Activated CD8-positive, alpha-beta T cell treated with anti-CD3 and anti-CD28 coated beads, Interleukin-2, amount 10 ng/mL, durations not matched to agents 7 days and 5 days (primary cell): ENCODE results near the gene RMRP. TPM values are rescaled to one million over a fixed set of nuclear protein-coding genes. Genes with fewer than 3 reads are reported as not detected.
A peak's percentile ranks its signal among the peaks of the same experiment; 100 is the strongest.
"Not testable (repeated sequence)": the region's sequence is repeated elsewhere in the genome, so short reads cannot be mapped to it uniquely, and the experiment has no call there.

ENCODE experiments used
- ATAC-seq: fragments of 150-1000 bp; cut with Tn5 transposase; one replicate; pipeline ENCODE4 v1.10.0; 2021; ENCODE audit warnings: moderate library complexity
- CTCF ChIA-PET: fragments of 350-600 bp; sonication (Branson Sonifier 250); formaldehyde crosslinking; loops from one replicate; lab custom pipeline; 2021; ENCODE audit warnings: antibody characterized with exemption; lab: Charles Lee
- POLR2A ChIA-PET: fragments of 350-600 bp; sonication (Branson Sonifier 250); formaldehyde crosslinking; loops from one replicate; lab custom pipeline; 2021; ENCODE audit warnings: antibody characterized with exemption; lab: Charles Lee
- DNase-seq: peaks from one replicate; pipeline ENCODE4 v3.0.0-alpha.2; 2020
- H3K27ac Mint-ChIP-seq: one replicate; pipeline ENCODE4 v1.8.0; 2021; ENCODE audit warnings: mild to moderate bottlenecking, mixed read lengths
- H3K27me3 Mint-ChIP-seq: one replicate; pipeline ENCODE4 v1.8.0; 2021; ENCODE audit warnings: low read depth, mixed read lengths
- H3K36me3 Mint-ChIP-seq: one replicate; pipeline ENCODE4 v1.8.0; 2021; ENCODE audit warnings: low read depth, mixed read lengths
- H3K4me1 Mint-ChIP-seq: one replicate; pipeline ENCODE4 v1.8.0; 2021; ENCODE audit warnings: low read depth, mixed read lengths
- H3K4me3 Mint-ChIP-seq: one replicate; pipeline ENCODE4 v1.8.0; 2021; ENCODE audit warnings: mild to moderate bottlenecking, mixed read lengths
- H3K9me3 Mint-ChIP-seq: one replicate; pipeline ENCODE4 v1.8.0; 2022; ENCODE audit warnings: mixed read lengths; ENCODE audit not compliant: insufficient read depth
- total RNA-seq, 2 experiments: library from RNA; stranded (reverse); gene quantifications; one replicate each; pipeline ENCODE4 v1.2.3, GENCODE V29; 2021

The RMRP gene
- total RNA-seq, 2 experiments from 2014 or later, result 7,126 to 12,592 TPM

DNA sequence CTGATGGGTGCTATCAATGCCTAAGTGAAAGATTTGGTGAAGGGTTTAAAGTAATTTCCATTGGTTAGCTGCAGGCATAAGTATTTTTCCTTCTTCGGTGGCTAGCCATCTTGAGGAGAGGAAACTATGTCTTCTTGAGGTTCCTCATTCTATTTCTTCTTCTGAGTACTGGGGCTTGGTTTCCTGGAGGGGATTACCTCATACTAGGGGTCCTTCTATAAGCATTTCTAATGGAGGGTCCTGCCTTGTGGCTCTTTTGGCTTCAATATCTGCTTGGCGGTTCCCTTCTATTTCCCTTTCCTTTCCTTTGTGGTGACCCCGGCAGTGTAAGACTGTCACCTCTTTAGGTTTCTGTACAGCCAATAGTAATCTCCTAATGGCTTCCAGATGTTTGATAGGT lies 16.3 kb downstream of the RMRP start:
- H3K4me1 Mint-ChIP-seq, result peaks cover 78% of the 10 kb centered on the region
- H3K27me3 Mint-ChIP-seq, DNase-seq, H3K4me3 Mint-ChIP-seq, ATAC-seq, POLR2A ChIA-PET, H3K9me3 Mint-ChIP-seq: not testable (repeated sequence)
- CTCF ChIA-PET, result interaction anchor here (2.6 to 4.1 kb wide), 3 partner anchors 16 to 38 kb away, joined by 9 to 37 read pairs (median 22); partner anchors contain the start of genes CCDC107 and RMRP
- H3K36me3 Mint-ChIP-seq, result peaks cover 52% of the 10 kb centered on the region
- peak overlapping the region; percentile 63 for H3K27ac Mint-ChIP-seq

DNA sequence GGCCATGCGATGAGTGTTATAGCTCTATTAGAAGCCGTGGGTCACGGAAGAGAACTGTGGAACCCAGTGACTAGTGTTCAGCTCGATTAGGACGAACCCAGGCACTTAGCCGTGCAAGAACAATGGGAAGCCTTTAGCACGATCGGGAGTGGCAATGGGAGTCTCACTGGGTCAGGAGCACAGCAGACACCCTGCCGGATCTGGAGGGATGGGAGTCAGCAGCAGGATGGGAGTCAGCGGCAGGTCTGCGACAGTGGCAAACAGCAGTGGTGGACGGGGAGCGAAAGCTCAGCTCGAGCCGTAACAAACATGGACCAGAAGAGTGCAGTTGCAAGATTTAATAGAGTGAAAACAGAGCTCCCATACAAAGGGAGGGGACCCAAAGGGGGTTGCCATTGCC lies 17.4 kb downstream of the RMRP start:
- DNase-seq, H3K9me3 Mint-ChIP-seq, H3K4me3 Mint-ChIP-seq, ATAC-seq, H3K27me3 Mint-ChIP-seq: not testable (repeated sequence)
- peak overlapping the region; percentile 76 for H3K27ac Mint-ChIP-seq
- peaks cover 47% of the 10 kb centered on the region for H3K36me3 Mint-ChIP-seq
- POLR2A ChIA-PET, result interaction anchor here (0.7 to 2.3 kb wide), 5 partner anchors 9 to 92 kb away, joined by 3 to 9 read pairs (median 7); partner anchors contain the start of genes CCDC107, CREB3, RMRP and SIT1
- CTCF ChIA-PET, result interaction anchor here (1.4 to 4.1 kb wide), 7 partner anchors 7 to 37 kb away, joined by 8 to 37 read pairs (median 15); partner anchors contain the start of genes CCDC107 and RMRP
- peaks cover 83% of the 10 kb centered on the region for H3K4me1 Mint-ChIP-seq

DNA sequence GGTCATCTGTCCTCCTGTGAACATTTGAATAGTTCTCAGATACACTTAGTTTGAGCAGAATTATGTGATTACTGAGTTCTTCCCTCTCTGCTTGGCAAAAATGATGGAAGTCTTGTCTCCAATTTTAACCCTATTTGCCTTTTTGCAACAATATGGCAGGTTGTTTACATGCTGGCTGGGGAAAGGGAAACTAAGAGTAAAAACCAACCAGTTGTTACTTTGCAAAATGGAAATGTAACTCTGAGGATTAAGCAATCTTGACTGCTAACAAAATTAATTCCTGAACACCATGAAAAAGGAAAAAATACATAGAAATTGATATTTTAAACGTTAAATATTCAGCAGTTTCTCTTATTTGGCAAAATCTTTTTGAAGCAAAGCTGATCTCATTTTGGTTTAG lies 18.2 kb downstream of the RMRP start:
- Mint-ChIP-seq H3K36me3 (peaks cover 46% of the 10 kb centered on the region), H3K27me3 (no peaks in the 10 kb centered on the region), H3K9me3 (no peaks in the 10 kb centered on the region), H3K4me3 (peak overlapping the region; percentile 43), H3K27ac (peak overlapping the region; percentile 91), H3K4me1 (peaks cover 77% of the 10 kb centered on the region)
- CTCF ChIA-PET, result interaction anchor here (0.6 to 4.1 kb wide), 10 partner anchors 8 to 57 kb away, joined by 3 to 37 read pairs (median 10); partner anchors contain the start of genes ARHGEF39, CCDC107 and RMRP
- ATAC-seq, result no peak
- DNase-seq, result no peak
- POLR2A ChIA-PET, result interaction anchor here (0.7 to 2.3 kb wide), 10 partner anchors 8 to 93 kb away, joined by 3 to 11 read pairs (median 6); partner anchors contain the start of genes ARHGEF39, CCDC107, CREB3 and RMRP

DNA sequence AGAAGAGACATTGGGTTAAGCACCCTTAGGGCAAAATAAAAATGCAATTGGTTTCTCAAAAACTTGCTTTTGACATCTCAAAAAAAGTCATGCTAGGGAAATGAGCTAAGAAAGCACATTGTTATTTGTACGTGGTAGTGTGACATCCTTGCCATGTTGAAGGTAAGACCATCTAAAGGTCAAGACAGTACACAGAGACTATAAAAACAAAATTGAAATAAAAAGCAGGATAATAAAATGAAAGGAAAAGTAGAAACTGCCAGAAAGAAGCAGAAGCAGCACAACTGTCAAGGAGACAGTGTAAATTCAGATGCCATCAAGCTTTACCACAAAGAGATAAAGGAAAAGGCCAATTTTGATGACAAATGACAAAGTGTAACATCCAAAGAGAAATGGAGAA lies 18.6 kb downstream of the RMRP start:
- CTCF ChIA-PET, result interaction anchor here (0.6 to 4.1 kb wide), 10 partner anchors 9 to 57 kb away, joined by 3 to 37 read pairs (median 10); partner anchors contain the start of genes ARHGEF39, CCDC107 and RMRP
- not testable (repeated sequence) for H3K27me3 Mint-ChIP-seq, H3K9me3 Mint-ChIP-seq, DNase-seq
- Mint-ChIP-seq H3K36me3 (peaks cover 42% of the 10 kb centered on the region), H3K4me1 (peaks cover 73% of the 10 kb centered on the region), H3K4me3 (peak overlapping the region; percentile 43), H3K27ac (peak overlapping the region; percentile 91)
- POLR2A ChIA-PET, result interaction anchor here (0.7 to 2.3 kb wide), 9 partner anchors 8 to 93 kb away, joined by 3 to 11 read pairs (median 7); partner anchors contain the start of genes ARHGEF39, CCDC107, CREB3 and RMRP
- ATAC-seq, result peak; percentile 64

DNA sequence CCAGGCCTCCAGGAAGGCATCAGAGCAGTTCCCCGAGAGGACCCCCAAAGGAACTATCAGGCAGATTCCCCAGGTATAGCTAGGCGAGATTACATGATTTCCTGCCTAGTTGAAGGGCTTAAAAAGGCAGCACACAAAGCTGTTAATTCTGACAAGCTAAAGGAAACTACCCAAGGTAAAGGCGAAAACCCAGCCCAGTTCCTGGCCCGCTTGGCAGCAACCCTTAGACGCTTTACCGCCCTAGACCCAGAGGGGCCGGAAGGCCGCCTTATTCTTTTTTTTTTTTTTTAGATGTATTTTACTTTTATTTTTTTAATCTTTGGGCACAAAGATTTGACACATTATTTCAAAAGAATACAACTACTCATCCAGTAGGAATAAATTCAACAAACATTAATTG lies 19.1 kb downstream of the RMRP start:
- peak; percentile 64 for DNase-seq
- CTCF ChIA-PET, result interaction anchor here (0.9 to 4.1 kb wide), 10 partner anchors 9 to 58 kb away, joined by 4 to 37 read pairs (median 10); partner anchors contain the start of genes ARHGEF39, CCDC107 and RMRP

DNA sequence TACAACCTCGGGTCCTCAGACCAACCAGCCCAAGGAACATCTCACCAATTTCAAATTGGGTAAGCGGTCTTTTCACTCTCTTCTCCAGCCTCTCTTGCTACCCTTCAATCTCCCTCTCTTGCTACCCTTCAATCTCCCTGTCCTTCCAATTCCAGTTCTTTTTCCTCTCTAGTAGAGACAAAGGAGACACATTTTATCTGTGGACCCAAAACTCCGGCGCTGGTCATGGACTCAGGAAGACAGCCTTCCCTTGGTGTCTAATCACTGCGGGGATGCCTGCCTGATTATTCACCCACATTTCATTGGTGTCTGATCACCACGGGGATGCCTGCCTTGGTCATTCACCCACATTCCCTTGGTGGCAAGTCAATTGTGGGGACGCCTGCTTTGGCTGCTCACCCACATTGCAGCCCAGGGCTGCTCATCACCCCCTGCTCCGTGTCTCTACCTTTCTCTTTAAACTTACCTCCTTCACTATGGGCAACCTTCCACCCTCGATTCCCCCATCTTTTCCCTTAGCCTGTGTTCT lies 20.3 kb downstream of the RMRP start:
- Mint-ChIP-seq H3K4me1 (peaks cover 65% of the 10 kb centered on the region), H3K27ac (peak overlapping the region; percentile 85), H3K36me3 (peaks cover 30% of the 10 kb centered on the region)
- not testable (repeated sequence) for H3K9me3 Mint-ChIP-seq, H3K4me3 Mint-ChIP-seq, DNase-seq, H3K27me3 Mint-ChIP-seq, ATAC-seq
- ChIA-PET CTCF (interaction anchor here (2.9 to 3.9 kb wide), 3 partner anchors 10 to 25 kb away, joined by 15 to 37 read pairs (median 21); no protein-coding TSS in a partner anchor), POLR2A (interaction anchor here (1.0 kb wide), 1 partner anchor 20 kb away, joined by 5 read pairs; no protein-coding TSS in a partner anchor)

More for the DNA sequence above, 19.1 kb downstream of the RMRP start:
- not testable (repeated sequence) for H3K27me3 Mint-ChIP-seq, H3K9me3 Mint-ChIP-seq
- Mint-ChIP-seq H3K27ac (peak overlapping the region; percentile 91), H3K4me3 (peak overlapping the region; percentile 34), H3K36me3 (peaks cover 41% of the 10 kb centered on the region), H3K4me1 (peaks cover 72% of the 10 kb centered on the region)
- ATAC-seq, result peak; percentile 64
- POLR2A ChIA-PET, result interaction anchor here (0.6 to 2.3 kb wide), 11 partner anchors 9 to 94 kb away, joined by 3 to 11 read pairs (median 6); partner anchors contain the start of genes ARHGEF39, CCDC107, CREB3 and RMRP

DNA sequence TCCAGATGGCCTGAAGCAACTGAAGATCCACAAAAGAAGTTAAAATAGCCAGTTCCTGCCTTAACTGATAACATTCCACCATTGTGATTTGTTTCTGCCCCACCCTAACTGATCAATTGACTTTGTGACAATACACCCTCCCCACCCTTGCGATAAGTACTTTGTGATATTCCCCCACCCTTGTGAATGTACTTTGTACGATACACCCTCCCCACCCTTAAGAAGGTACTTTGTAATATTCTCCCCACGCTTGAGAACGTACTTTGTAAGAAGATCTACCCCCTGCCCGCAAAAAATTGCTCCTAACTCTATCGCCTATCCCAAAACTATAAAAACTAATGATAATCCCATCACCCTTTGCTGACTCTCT lies 21.0 kb downstream of the RMRP start:
- ATAC-seq, H3K9me3 Mint-ChIP-seq, H3K4me3 Mint-ChIP-seq, POLR2A ChIA-PET, DNase-seq, H3K27me3 Mint-ChIP-seq: not testable (repeated sequence)
- CTCF ChIA-PET, result interaction anchor here (1.6 to 2.3 kb wide), 2 partner anchors 10 to 17 kb away, joined by 9 to 10 read pairs; no protein-coding TSS in a partner anchor
- H3K36me3 Mint-ChIP-seq, result peaks cover 29% of the 10 kb centered on the region
- H3K27ac Mint-ChIP-seq, result peak overlapping the region; percentile 14
- H3K4me1 Mint-ChIP-seq, result peaks cover 62% of the 10 kb centered on the region

DNA sequence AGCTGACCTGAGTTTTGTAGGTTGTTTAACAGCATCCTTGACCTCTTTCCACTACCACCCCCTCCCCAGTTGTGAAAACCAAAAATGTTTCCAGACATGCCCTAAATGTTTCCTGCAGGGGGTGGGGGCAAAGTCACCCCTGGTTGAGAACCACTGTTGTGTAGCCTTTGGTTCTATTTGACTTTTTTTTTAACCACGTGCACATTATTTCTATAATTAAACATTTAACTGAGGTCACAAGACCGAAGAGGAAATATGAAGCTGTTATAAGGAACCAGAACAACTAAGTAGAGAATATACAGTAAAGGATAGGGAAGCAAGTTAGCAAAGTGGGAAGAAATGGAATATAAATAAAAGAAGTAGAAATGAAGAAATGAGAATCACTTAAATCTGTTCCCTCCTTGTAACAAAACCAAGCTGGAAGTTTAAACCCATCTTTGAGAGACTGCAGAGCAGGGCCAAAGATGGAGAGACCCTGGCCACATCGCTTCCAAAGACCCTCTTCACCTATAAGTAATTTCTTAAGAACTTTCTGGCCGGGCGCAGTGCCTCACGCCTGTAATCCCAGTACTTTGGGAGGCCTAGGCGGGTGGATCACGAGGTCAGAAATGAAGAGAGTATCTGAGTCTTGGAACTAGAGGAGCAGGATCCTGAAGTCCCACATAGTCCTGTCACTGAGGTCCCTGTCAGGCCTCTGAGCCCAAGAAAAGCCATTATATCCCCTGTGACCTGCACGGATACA lies 21.5 kb downstream of the RMRP start:
- no peak overlapping the region for H3K27ac Mint-ChIP-seq
- peaks cover 24% of the 10 kb centered on the region for H3K36me3 Mint-ChIP-seq
- ATAC-seq (no peak), DNase-seq (no peak)
- H3K9me3 Mint-ChIP-seq, result no peaks in the 10 kb centered on the region
- peaks cover 56% of the 10 kb centered on the region for H3K4me1 Mint-ChIP-seq
- no peaks in the 10 kb centered on the region for H3K27me3 Mint-ChIP-seq
- ChIA-PET CTCF (interaction anchor here (1.3 to 2.3 kb wide), 3 partner anchors 11 to 25 kb away, joined by 6 to 10 read pairs (median 9); no protein-coding TSS in a partner anchor), POLR2A (interaction anchor here (1.3 kb wide), 1 partner anchor 17 kb away, joined by 3 read pairs; no protein-coding TSS in a partner anchor)
- no peak overlapping the region for H3K4me3 Mint-ChIP-seq

DNA sequence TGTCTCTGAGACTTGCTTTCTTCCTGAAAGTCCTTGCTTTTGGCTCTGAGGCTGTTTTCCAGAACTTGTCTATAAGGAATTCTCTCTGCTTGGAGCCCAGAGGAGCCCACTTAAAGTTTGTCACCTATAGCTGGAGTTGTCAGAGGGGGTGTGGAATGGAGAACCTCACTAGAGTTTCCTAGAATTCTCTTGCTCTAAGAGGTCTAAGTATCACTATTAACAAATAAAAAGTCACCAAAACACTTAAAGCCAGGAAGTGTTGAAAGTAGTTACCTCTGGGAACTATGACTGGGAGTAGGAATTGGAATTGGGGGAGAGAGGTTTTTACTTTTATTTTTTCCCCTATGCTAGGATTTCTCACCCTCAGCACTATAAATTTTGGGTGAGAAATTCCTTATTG lies 22.1 kb downstream of the RMRP start:
- Mint-ChIP-seq H3K9me3 (no peaks in the 10 kb centered on the region), H3K4me1 (peaks cover 50% of the 10 kb centered on the region), H3K27ac (no peak overlapping the region), H3K4me3 (no peak overlapping the region), H3K27me3 (no peaks in the 10 kb centered on the region), H3K36me3 (peaks cover 18% of the 10 kb centered on the region)
- DNase-seq (no peak), ATAC-seq (no peak)
- CTCF ChIA-PET, result interaction anchor here (0.9 to 2.3 kb wide), 4 partner anchors 11 to 24 kb away, joined by 4 to 10 read pairs (median 8); partner anchors contain the start of genes CCDC107 and RMRP
- POLR2A ChIA-PET, result interaction anchor here (1.3 kb wide), 1 partner anchor 17 kb away, joined by 3 read pairs; no protein-coding TSS in a partner anchor

DNA sequence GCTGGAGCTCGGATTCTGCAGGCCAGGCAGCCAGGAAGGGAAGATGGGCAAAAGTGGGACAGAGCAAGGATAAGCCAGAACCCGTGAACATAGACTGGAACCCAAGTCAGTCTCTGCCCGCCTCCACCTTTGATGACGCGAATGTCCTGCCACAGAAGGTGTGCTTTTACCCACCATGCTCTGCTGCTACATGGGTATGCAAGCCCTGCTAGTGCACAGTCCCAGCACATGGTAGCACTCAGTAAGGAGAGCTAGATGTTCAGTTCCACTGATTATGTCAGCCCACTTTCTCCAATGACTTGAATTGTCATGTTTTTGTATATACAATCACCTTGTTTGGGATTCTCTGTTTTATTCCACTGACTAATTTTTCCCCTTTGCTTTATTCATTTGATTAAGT lies 28.2 kb downstream of the RMRP start:
- ChIA-PET CTCF (interaction anchor here (1.0 to 8.2 kb wide), 7 partner anchors 10 to 29 kb away, joined by 3 to 33 read pairs (median 11); partner anchors contain the start of genes CCDC107 and RMRP), POLR2A (no interaction called here)
- Mint-ChIP-seq H3K36me3 (no peaks in the 10 kb centered on the region), H3K9me3 (no peaks in the 10 kb centered on the region), H3K4me1 (peaks cover 16% of the 10 kb centered on the region), H3K27ac (no peak overlapping the region), H3K4me3 (no peak overlapping the region), H3K27me3 (no peaks in the 10 kb centered on the region)
- DNase-seq (no peak), ATAC-seq (peak; percentile 47)
